NAMALWA (cell line): Measurements from ENCODE around the gene MAGIX.
A peak's percentile ranks its signal among the peaks of the same experiment; 100 is the strongest.
"Not testable (repeated sequence)": the region's sequence is repeated elsewhere in the genome, so short reads cannot be mapped to it uniquely, and the experiment has no call there.

Experiments used
- DNase-seq: peaks from one replicate; pipeline ENCODE4 v3.0.0-alpha.2; 2015; ENCODE audit warnings: low spot score

Gene MAGIX

DNA sequence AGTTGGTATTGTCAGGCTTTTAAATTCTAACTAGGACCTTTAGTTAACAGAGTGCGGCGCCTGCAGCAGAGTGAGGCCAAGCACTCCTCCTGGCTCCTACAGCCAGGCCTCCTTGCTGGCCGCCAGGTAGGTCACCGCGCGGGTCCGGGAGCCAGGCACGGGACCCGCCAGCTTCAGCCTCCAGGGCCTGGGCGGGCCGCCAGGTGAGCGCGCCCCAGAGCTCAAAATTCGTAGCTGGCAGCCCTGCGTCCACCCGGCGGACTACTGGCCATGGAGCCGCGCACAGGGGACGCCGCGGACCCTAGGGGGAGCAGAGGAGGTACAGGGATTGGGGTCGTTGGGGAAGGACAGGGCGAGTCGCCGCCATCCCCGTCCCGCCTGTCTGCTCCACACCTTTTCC, at the start of gene MAGIX:
Gene MAGIX, plus strand, starts transcription at position 139 of the 400 bp plus-strand sequence. Its CDS starts 132 bp downstream, at position 271.
- no peak for DNase-seq

DNA sequence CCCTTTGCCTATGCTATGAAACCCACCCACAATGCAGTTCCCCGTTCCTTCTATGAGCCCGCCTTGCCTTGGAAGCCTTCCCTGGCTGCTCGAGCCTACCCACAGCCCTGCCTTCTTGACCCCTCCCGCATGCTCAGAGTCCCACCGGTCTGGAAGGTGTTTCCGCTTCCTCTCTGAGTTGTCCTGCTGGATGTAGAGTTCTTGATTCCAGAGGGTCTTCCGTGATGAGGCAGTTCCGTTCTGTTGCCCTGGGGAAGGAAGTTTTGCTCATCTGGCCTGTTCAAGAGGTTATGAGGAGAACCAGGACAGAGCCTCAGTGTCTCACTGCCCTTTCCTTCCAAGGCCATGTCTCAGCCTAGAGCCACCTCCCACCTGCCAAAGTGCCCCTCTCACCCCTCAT, 46.5 kb upstream of the MAGIX start:
- no peak for DNase-seq

DNA sequence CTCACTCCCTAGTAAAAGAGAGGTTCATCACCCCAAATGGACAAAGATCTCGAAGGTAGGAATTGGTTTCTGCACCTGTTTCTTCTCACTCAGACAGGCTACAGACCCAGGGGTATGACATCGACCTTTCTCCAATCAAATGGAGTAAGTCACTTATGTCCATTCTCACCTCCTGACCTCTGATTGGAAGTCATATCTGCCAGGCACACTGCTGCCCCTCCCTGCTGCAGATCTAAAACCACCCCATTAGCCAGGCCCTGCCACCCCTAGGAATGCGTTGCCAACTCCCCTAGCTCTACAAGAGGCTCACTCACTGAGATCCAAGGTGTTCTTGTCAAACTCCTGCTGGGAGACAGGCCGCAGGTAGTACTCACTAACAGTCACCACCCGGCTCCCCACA, 45.8 kb upstream of the MAGIX start:
- DNase-seq: no peak

DNA sequence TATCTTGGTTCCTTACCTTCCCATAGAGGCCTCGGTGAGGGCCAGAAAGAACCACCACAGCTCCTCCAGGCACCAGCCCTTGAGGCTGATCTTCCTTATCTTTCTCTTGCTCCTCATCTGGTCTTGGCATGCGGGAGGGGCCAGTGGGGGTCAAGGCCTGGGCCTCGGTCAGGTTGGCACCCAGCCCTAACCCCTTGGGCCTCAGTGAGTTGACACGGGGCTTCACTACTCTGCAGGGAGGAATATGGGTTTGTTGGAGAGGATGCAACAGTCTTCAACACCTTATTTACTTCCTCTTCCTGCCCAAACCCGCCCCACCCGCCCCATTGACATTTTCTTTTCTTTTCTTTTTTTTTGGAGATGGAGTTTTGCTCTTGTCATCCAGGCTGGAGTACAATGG, 45.0 kb upstream of the MAGIX start:
- DNase-seq: no peak

GRCh38 chrX:49120091-49120490, 42.5 kb upstream of the MAGIX start:
- DNase-seq: peak; percentile 15

DNA sequence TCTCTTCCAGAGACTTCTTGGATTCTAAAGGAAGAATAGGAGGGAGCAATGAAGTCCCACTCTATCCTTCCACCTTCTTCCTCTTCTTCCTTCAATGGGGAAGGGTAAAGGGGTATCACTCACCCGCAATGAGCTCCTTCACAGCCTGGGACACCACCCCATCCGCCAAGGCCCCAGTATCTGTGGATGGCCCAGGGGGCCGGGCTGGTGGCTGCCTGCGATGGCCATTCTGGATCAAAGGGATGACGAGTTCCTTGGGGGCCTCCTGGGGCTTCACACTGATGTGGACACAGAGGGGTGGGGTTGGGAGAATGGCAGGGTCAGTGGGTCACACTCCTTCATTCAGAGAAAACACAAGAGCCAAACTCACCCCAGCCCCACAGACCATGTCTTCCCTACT, 40.1 kb upstream of the MAGIX start:
- DNase-seq: no peak

- DNase-seq: not testable (repeated sequence)
Observed at GRCh38 chrX:49127742-49128258, 34.8 kb upstream of the MAGIX start.

DNA sequence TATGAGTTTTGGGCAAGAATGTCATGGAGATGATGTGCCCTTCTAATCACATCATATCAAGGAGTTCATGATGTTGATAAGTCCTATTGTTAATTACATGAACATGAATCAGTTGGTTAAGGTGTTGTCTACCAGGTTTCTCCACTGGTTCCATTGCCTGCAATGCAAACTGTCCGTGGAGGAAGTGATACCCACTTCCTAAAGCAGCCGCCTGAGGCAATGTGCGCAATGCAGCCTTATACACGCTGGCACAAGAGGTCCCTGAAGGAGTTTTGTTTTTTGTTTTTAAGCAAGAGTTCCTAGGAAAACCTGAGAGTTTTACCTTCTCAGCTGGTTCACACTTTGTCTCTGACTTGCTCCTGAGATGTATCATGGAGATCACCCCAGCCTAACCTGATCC, 33.1 kb upstream of the MAGIX start:
- DNase-seq: peak; percentile 41

DNA sequence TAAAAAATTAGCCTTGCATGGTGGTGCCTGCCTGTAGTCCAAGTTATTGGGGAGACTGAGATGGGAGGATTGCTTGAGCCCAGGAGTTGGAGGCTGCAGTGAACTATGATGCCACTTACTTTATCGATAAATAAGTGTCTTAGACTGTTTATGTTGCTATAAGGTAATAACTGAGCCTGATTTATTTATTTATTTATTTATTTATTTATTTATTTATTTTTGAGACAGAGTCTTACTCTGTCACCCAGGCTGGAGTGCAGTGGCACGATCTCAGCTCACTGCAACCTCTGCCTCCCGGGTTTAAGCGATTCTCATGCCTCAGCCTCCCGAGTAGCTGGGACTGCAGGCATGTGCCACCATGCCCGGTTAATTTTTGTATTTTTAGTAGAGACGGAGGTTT, 30.3 kb upstream of the MAGIX start:
- DNase-seq: not testable (repeated sequence)

DNA sequence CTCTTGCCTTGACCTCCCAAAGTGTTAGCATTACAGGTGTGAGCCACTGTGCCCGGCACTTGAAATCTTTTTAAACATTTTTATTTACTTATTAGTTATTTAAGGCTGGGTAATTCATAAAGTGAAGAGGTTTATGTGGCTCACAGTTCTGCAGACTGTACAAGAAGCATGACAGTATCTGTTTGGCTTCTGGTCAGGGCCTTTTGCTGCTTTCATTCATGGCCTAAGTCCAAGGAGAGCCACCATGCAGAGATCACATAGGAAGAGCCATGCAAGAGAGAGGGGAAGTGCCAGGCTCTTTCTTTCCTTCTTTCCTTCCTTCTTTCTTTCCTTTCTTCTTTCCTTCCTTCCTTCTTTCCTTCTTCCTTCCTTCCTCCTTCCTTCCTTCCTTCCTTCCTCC, 28.8 kb upstream of the MAGIX start:
- no peak for DNase-seq

DNA sequence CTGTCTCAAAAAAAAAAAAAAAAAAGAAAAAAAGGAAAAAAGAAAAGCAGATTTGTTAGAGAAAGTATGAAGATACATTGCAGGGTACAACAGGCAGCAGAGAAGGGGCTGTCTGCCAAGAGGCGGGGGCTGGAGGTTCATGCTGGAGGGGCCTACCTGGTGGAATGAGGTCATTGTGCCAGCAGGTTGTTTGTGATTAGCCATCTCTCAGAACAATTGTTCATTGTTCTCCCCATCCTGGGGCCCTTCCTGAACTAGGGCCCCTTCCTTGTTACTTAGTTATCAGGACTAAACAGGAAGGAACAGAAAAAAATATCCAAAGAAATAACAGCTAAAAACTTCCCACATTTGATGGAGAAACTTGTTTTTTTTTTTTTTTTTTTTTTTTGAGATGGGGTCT, 25.1 kb upstream of the MAGIX start:
- no peak for DNase-seq

GRCh38 chrX:49139713-49140112, 22.8 kb upstream of the MAGIX start:
- no peak for DNase-seq

GRCh38 chrX:49142264-49142663, 20.3 kb upstream of the MAGIX start:
- DNase-seq: not testable (repeated sequence)

GRCh38 chrX:49143154-49143553, 19.4 kb upstream of the MAGIX start:
- not testable (repeated sequence) for DNase-seq

DNA sequence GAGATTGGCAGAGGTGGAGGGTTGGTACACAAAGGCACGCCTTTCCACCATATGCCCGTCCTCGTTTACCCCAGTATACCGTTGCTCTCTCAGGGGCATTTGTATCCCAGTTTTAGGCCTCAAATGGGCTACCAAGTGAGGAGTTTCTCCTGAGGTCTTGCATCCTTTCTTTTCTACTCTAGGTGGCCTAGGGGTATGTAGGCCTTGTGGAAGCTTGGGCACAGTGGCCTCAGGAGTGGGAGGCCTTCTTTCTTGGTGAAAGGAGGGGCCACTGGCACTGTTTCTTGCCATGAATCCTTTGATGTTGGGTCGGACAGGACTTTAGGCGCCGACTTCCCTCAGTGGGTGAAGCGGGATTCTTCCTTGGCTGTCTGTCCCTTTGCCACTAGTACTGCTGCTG, 15.3 kb upstream of the MAGIX start:
- DNase-seq: no peak

DNA sequence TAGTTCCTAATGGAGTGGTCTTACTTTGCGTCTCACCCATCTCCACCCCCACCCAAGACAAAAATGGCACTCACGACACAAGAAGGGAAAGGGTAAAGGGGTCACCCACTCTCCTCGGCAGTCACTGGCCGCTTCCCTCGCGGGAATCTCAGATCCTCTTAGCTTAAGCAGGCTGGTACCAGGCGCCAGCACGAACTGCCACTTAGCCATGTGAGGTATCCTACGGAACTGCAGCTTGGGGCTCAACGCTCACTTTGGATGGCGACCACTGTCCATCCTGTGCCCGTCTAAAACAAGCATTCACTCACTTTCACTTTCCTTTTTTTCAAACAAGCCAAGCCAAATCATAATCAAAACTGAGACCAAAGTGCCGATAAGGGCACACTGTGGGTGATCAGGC, 14.6 kb upstream of the MAGIX start:
- no peak for DNase-seq

DNA sequence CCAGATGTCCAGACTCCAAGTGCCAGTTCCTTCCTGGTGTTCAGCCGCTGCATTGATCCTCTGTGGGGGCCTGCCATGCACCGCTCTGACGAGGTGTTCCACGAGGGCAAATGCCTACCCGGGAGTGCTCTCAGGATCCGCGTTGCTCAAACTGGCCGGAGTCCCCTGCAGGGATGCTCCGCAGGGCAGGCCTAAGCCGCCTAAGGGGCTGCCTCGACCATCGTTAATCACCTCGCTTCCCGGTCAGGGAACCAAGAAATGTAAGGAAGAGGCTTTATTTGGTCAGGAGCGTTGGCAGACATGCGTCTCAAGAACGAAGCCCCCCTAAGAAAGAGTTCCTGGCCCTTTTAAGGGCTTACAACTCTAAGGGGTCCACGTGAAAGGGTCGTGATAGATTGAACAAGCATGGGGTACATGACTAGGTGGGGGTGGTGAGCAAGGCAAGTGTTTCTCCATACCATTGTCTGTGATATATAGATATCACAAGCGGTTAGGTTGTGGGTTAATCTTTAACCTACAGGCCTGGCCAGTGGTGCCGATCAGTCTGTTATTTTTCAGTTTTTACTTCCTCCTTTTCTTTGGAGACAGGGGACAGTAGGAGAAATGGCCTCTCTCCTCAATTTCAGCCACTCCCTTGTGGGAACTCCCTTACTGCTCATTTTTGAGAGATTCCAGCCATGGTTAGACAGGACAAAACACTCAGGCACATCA, 14.0 kb upstream of the MAGIX start:
- DNase-seq: not testable (repeated sequence)

GRCh38 chrX:49149291-49149690, 13.3 kb upstream of the MAGIX start:
- not testable (repeated sequence) for DNase-seq

DNA sequence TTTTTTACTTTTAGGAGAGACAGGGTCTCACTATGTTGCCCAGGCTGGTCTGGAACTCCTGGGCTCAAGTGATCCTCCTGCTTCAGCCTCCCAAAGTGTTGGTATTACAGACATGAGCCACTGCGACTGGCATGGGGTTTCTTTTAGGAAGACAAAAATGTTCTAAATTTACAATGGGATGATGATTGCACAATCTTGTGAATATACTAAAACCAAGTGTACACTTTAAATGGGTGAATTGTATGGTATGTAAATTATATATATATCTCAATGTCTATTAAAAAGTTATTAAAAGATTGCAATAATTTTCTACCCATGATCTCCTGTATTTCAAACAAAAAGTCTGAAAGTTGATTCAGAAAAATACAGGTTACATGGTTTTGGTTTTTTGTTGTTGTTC, 9.1 kb upstream of the MAGIX start:
- no peak for DNase-seq

DNA sequence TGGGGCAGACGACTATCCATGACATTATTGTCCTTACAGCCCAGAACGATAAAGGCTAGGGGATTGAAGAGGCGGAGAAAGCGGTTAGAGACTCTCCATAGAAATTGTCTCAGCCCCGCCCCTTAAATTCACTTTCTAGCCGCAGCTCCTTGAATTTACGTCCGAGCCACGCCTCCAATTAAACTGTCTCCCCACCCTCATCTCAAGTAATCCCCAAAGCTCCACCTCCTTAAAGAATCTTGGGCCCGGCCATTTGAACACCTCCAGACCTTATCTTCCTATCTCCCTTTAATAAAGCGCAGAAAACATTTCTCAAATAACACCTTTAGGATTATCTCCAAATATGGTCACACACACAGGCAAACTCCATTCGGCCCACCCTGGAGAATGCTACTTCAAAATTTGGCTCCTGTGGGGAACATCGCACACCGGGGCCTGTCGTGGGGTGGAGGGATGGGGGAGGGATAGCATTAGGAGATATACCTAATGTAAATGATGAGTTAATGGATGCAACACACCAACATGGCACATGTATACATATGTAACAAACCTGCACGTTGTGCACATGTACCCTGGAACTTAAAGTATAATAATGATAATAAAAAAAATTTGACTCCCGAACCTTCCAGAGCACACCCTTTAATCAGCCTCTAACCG, 7.2 kb upstream of the MAGIX start:
- DNase-seq: peak; percentile 80

DNA sequence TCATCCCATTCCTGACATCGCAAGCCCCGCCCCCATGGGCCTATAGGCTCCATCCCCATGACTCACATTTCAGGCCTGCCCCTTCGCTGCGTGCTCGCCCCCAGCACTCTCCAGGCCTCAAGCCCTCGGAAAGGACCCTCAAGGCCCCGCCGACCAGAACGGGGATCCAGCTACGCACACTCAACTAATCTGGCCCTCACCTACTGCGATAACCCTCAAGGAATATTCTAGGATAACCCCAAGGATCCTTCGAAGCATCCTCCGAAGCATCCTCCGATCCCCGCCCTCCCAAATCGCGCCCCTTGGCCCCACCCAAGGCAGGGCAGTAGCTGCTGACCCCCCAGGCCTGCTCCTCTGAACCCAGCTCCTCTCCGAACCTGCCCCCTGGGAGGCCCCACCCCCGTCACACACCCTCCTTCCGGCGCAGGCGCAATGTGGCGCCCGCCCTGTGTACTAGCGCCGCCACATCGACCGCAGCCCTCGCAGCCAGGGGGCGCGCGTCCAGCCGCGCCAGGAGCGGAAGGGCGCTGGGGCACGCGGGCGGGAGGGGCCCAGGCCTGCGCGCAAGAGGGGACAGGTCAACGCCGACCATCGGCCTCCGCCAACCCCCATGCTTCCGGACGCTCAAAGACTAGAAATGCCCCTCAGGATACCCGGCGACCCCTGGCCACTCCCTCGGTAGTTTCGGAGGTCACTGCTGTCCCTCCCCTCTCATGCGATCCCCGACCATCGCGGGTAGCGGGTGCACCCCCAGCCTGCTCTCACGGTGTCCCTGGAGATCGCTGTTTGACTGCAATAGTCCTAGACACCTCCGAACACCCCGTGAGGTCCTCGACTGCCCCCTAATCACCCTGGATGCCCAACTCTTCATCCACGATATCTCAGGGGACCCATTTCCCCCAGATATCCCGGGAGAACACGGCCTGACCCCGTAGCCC, 6.4 kb upstream of the MAGIX start:
- DNase-seq: peak; percentile 87

- no peak for DNase-seq
Observed at GRCh38 chrX:49157194-49157593, 5.4 kb upstream of the MAGIX start.
